Epithelial cell of proximal tubule (primary cell): ENCODE data around the gene XPA. TPM values are rescaled to one million over a fixed set of nuclear protein-coding genes. Genes with fewer than 3 reads are reported as not detected.
"Not testable (repeated sequence)": the region's sequence is repeated elsewhere in the genome, so short reads cannot be mapped to it uniquely, and the experiment has no call there.

ENCODE experiments used
- DNase-seq: peaks from one replicate; pipeline ENCODE4 v3.0.0-alpha.2; 2011; ENCODE audit warnings: low read depth
- H3K4me3 ChIP-seq: 2 replicates; pipeline ENCODE4 v1.5.1; 2011; ENCODE audit warnings: low read depth, mild to moderate bottlenecking, low read length
- CTCF ChIP-seq: conservative IDR thresholded peaks from 2 replicates; pipeline ENCODE4 v1.5.1; 2012; ENCODE audit warnings: low read depth, mild to moderate bottlenecking, low read length
- total RNA-seq: library from RNA; depleted of rRNA; stranded (reverse); fragments of >200 nt; gene quantifications from 2 replicates; pipeline ENCODE4 v1.2.3, GENCODE V29; 2015

XPA gene
- total RNA-seq, 1 donor from 2014 or later, result 7.6 TPM

DNA sequence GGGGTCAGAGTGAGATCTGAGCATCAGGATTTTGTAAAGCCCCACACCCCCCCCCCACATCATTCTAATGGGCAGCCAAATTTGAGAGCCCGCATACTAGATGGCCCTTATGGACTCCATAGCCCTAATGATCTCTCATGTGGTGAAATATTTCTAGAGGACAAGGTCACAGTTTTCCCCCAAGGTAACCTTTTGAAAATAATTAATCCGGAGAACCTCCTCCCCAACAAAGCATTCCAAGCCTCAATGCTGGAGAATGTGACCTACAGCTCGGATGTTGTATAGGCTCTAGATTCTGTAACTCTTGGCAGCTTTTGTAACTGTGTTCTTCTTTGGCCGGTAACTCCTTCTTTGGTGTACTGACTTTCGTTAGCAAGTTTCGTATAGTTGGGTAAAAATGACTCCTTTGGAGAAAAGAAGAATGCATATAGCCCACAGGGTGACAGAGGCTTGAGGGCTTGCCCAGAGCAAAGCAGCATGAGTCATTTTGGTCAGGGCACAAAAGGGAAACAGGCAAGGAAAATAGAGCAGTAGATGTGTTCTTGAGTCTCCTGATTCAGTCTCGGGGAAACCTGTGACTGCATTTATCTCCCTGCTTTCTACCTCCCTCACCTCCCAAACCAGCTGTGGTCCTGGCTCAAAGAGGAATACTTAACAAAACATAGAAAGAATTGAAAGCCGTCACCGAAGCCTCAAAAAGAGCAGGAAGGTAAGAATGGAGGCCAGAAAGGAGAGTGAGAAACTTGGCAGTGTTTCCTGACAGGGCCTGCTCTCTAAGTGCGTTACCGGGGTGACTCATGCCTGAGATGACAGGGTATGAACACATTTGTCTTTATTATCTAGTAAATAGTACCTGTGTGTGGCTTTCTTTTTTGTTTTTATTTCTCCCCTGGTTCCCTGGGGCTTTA is 6.6 kb upstream of the XPA start:
- TF ChIP-seq CTCF, result no peak
- peak; percentile 82 for DNase-seq
- H3K4me3 ChIP-seq, result peak overlapping the region; percentile 5

- not testable (repeated sequence) for DNase-seq, H3K4me3 ChIP-seq
Measured at GRCh38 chr9:97699824-97700223, 2.7 kb upstream of the XPA start.

GRCh38 chr9:97699281-97699680 is 2.1 kb upstream of the XPA start:
- not testable (repeated sequence) for DNase-seq

GRCh38 chr9:97698865-97699264 is 1.7 kb upstream of the XPA start:
- DNase-seq, result no peak
- H3K4me3 ChIP-seq, result no peak overlapping the region
- TF ChIP-seq CTCF, result no peak

More at GRCh38 chr9:97699281-97699680, 2.1 kb upstream of the XPA start:
- H3K4me3 ChIP-seq, result not testable (repeated sequence)

DNA sequence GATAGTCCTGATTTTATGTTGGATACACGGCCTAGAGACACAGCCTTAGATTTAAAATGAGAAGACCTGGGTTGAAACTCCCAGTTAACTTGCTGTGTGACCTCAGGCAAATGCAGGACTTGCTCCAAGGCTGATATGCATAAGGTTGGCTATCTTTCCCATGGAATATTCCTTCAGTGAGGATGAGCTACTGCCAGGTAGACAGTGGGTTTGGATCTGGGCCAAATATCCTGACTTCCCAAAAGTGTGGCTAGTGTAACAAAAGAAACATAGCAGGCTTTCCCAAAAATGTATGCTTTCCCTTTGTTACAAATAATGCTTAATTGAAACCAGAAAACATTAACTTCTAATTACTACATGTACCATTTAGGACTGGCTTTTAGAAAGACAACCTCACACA is 697 bp upstream of the XPA start:
- TF ChIP-seq CTCF, result no peak
- DNase-seq, result no peak
- H3K4me3 ChIP-seq, result peak overlapping the region; percentile 90

GRCh38 chr9:97695995-97696802 is 941 bp downstream of the XPA start:
- TF ChIP-seq CTCF, result no peak
- DNase-seq, result no peak
- peak overlapping the region; percentile 90 for H3K4me3 ChIP-seq

DNA sequence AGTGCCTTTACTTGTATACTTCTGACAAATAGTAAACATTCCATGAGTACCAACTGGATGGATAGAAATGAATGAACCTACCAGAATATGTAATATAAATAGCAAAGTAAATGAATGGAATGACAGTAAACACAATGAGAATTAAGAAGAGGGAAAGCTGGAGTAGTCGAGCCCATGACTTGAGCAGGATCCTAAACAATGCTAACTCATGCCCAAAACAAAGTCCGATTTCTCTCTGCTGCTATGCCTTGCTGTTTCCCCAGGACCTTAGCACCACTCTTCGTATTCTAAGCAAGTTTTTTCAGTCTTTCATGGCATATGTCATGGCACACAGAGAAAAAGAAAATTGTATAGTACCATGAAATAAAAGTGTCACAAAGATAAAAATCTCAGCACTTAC is 1.8 kb downstream of the XPA start:
- H3K4me3 ChIP-seq, result peak overlapping the region; percentile 90
- no peak for DNase-seq
- no peak for TF ChIP-seq CTCF
